Body of pancreas (tissue), 4 donors: Measurements from ENCODE around the gene TTC24. TPM values are rescaled to one million over a fixed set of nuclear protein-coding genes. Genes with fewer than 3 reads are reported as not detected.
"Not testable (repeated sequence)": the region's sequence is repeated elsewhere in the genome, so short reads cannot be mapped to it uniquely, and the experiment has no call there.

ENCODE experiments used
- ATAC-seq: fragments of 150-250 bp; one replicate; pipeline ENCODE4 v1.9.1; 2016
- DNase-seq, 4 donors: peaks; one replicate each; pipeline ENCODE4 v3.0.0-alpha.2; 2019
- H3K27ac ChIP-seq, 4 donors: fragments of 200-600 bp; sonication (generic); 1 replicate in 3 of 4; 2 replicates in 1 of 4; pipeline versions ENCODE4 v1.5.1 to v1.6.1; 2016 to 2019; ENCODE audit warnings: mild to moderate bottlenecking in 1 of 4, mixed read lengths in 1 of 4, moderate library complexity in 1 of 4
- H3K27me3 ChIP-seq, 2 donors: fragments of 200-600 bp; sonication (generic); one replicate each; pipeline ENCODE4 v1.6.0; 2016; ENCODE audit warnings: mild to moderate bottlenecking in 1 of 2
- H3K36me3 ChIP-seq, 2 donors: fragments of 200-600 bp; sonication (generic); replicated peaks in 1 of 2; 2 replicates each; pipeline ENCODE4 v1.5.1; 2016; ENCODE audit warnings: low read depth in 2 of 2; ENCODE audit not compliant: insufficient read depth in 1 of 2
- H3K4me1 ChIP-seq: fragments of 200-600 bp; sonication (generic); one replicate; pipeline ENCODE4 v1.6.0; 2016
- H3K4me3 ChIP-seq, 2 donors: fragments of 200-600 bp; sonication (generic); 1 replicate in 1 of 2; 2 replicates in 1 of 2; pipeline ENCODE4 v1.5.1; 2016 to 2019
- H3K9me3 ChIP-seq, 3 donors: fragments of 200-600 bp; sonication (generic); 1 replicate in 2 of 3; 2 replicates in 1 of 3; pipeline ENCODE4 v1.5.1; 2016
- POLR2A ChIP-seq, 3 donors: fragments of 450-650 bp; IDR thresholded peaks; one replicate each; pipeline ENCODE4 v1.6.1; 2016; ENCODE audit warnings: antibody characterized with exemption in 3 of 3, mild to moderate bottlenecking in 2 of 3
- WGBS, 2 donors: methylation state at CpG; one replicate each; pipeline ENCODE4 v1.1.5; 2017; 5-methylcytosine and 5-hydroxymethylcytosine counted together
- intact Hi-C: fragments of 100-400 bp; cut with DNase I; formaldehyde crosslinking; loops from one replicate; pipeline ENCODE4 v1.15.1; 2023
- total RNA-seq, 2 donors: library from RNA; depleted of rRNA; stranded (reverse); fragments of >200 nt; gene quantifications; one replicate each; pipeline ENCODE4 v1.1.0, GENCODE V29; 2016
- TF ChIP-seq, protein P1 (sequence below), 7 experiments: fragments of 450-650 bp in 4 of 7; fragments of 200-600 bp in 3 of 7; sonication (generic) in 3 of 7; IDR thresholded peaks; one replicate each; pipeline ENCODE4 v1.5.1; 2016 to 2019; ENCODE audit warnings: antibody characterized with exemption in 7 of 7

TTC24 gene
- total RNA-seq, 2 donors from 2014 or later: not detected

- H3K4me1 ChIP-seq: peaks cover 24% of the 10 kb centered on the region
- peaks cover 0 to 9% of the 10 kb centered on the region in 2 donors for H3K36me3 ChIP-seq
- WGBS, 2 donors: 2 to 4% methylated on average over 13 of the region's 13 CpGs
- intact Hi-C loops: no loop called here
- no peaks in the 10 kb centered on the region for H3K9me3 ChIP-seq
- H3K27ac ChIP-seq: peak overlapping the region in 3 of 4 donors; percentile 53 to 77 (median 68)
- DNase-seq (no peak), ATAC-seq (no peak)
- TF ChIP-seq, protein P1, sequence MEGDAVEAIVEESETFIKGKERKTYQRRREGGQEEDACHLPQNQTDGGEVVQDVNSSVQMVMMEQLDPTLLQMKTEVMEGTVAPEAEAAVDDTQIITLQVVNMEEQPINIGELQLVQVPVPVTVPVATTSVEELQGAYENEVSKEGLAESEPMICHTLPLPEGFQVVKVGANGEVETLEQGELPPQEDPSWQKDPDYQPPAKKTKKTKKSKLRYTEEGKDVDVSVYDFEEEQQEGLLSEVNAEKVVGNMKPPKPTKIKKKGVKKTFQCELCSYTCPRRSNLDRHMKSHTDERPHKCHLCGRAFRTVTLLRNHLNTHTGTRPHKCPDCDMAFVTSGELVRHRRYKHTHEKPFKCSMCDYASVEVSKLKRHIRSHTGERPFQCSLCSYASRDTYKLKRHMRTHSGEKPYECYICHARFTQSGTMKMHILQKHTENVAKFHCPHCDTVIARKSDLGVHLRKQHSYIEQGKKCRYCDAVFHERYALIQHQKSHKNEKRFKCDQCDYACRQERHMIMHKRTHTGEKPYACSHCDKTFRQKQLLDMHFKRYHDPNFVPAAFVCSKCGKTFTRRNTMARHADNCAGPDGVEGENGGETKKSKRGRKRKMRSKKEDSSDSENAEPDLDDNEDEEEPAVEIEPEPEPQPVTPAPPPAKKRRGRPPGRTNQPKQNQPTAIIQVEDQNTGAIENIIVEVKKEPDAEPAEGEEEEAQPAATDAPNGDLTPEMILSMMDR (IDR thresholded peaks at IDR 0.05): no peak
- TF ChIP-seq POLR2A (IDR thresholded peaks at IDR 0.05): no peak
- no peaks in the 10 kb centered on the region for H3K27me3 ChIP-seq
- H3K4me3 ChIP-seq: peak overlapping the region; percentile 61 to 97
These were observed 21.2 kb downstream of the TTC24 start for GRCh38 chr1:156600733-156601121.

GRCh38 chr1:156601122-156601830 is 21.8 kb downstream of the TTC24 start, which contains the start of gene GPATCH4:
Gene GPATCH4 (minus strand): TSS chr1:156601479.
- TF ChIP-seq, protein P1 (IDR thresholded peaks at IDR 0.05): no peak
- peak in 2 of 3 donors; percentile 66 to 80 for TF ChIP-seq POLR2A (IDR thresholded peaks at IDR 0.05)
- peak within 1 kb of the TSS; percentile 20 to 77 (median 60) for H3K27ac ChIP-seq
- peak within 1 kb of the TSS; percentile 61 to 97 for H3K4me3 ChIP-seq
- WGBS, 2 donors: 0% methylated on average over 21 to 35 of the region's 35 CpGs
- H3K27me3 ChIP-seq: no peaks in the 10 kb centered on the region
- no peaks in the 10 kb centered on the region for H3K9me3 ChIP-seq
- ATAC-seq (peak; percentile 88), DNase-seq (peak; percentile 70 to 83 (median 78))
- peaks cover 24% of the 10 kb centered on the region for H3K4me1 ChIP-seq
- peaks cover 0 to 7% of the 10 kb centered on the region in 2 donors for H3K36me3 ChIP-seq
- intact Hi-C loops: no loop called here

- no peak for DNase-seq
- Histone ChIP-seq H3K4me1 (peaks cover 24% of the 10 kb centered on the region), H3K9me3 (no peaks in the 10 kb centered on the region), H3K4me3 (peak overlapping the region; percentile 61 to 97), H3K27ac (peak overlapping the region; percentile 20 to 77 (median 60)), H3K36me3 (peaks cover 0 to 7% of the 10 kb centered on the region in 2 donors), H3K27me3 (no peaks in the 10 kb centered on the region)
- intact Hi-C loops: no loop called here
- TF ChIP-seq POLR2A (IDR thresholded peaks at IDR 0.05): no peak
- TF ChIP-seq, protein P1 (IDR thresholded peaks at IDR 0.05): no peak
- WGBS, 2 donors: 73 to 78% methylated on average over 12 of the region's 12 CpGs
- ATAC-seq: no peak
These were observed 22.4 kb downstream of the TTC24 start for GRCh38 chr1:156601892-156602291.

- DNase-seq: no peak
- Histone ChIP-seq H3K9me3 (no peaks in the 10 kb centered on the region), H3K36me3 (peaks cover 0 to 4% of the 10 kb centered on the region in 2 donors), H3K27me3 (no peaks in the 10 kb centered on the region), H3K27ac (no peak overlapping the region), H3K4me3 (no peak overlapping the region), H3K4me1 (peaks cover 24% of the 10 kb centered on the region)
- intact Hi-C loops: no loop called here
- TF ChIP-seq, protein P1 (IDR thresholded peaks at IDR 0.05): peak in 3 of 7 experiments; percentile 14 to 27 (median 22)
- no peak for TF ChIP-seq POLR2A (IDR thresholded peaks at IDR 0.05)
- 29 to 31% methylated on average over 10 of the region's 10 CpGs for WGBS, 2 donors
- ATAC-seq: no peak
These were observed 23.1 kb downstream of the TTC24 start for GRCh38 chr1:156602557-156602993.

DNA sequence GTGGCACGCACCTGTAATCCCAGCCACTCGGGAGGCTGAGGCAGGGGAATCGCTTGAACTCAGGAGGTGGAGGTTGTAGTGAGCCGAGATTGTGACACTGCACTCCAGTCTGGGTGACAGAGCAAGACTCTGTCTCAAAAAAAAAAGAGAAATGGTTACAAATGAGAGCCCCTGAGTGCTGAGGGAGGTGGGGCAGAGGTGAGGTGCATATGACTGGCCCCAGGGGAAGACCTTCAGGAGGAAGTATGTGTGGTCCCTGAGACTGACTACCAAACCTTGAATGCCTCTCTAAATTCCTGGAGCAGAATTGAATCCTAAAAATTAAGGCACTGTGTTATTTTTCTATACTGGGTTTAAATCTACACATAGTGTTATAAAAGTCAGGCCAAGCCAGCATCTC is 27.8 kb downstream of the TTC24 start:
- H3K4me1 ChIP-seq, H3K4me3 ChIP-seq, ATAC-seq, H3K27me3 ChIP-seq, DNase-seq, H3K36me3 ChIP-seq, H3K27ac ChIP-seq, intact Hi-C loops, H3K9me3 ChIP-seq: not testable (repeated sequence)
- WGBS, 2 donors: 72 to 79% methylated on average over 4 of the region's 4 CpGs
